ENCODE measurements around the gene GALNT8. TPM values are rescaled to one million over a fixed set of nuclear protein-coding genes. Genes with fewer than 3 reads are reported as not detected.

The GALNT8 gene
- total RNA-seq, 1 experiment from 2014 or later, result not detected

GRCh38 chr12:4681732-4682131, 38.5 kb upstream of the GALNT8 start:
- ChIA-PET POLR2A (no interaction called here), CTCF (no interaction called here), RAD21 (ENCODE audit: low non-redundant PET in 1 of 2, low total read pairs in 2 of 2, uncharacterized antibody in 2 of 2, unreplicated experiment in 2 of 2) (no interaction called here)
- H2AFZ ChIP-seq (ENCODE audit: low read depth, low read length, poor library complexity, severe bottlenecking), result no peak overlapping the region
- no peaks in the 10 kb centered on the region for H3K9me2 ChIP-seq (ENCODE audit: insufficient read depth)
- intact Hi-C loops (cut with micrococcal nuclease), result no loop called here
- no peak overlapping the region for H3K9ac ChIP-seq (ENCODE audit: low read length)
- no TSS peak for BruUV-seq (replicated peaks)
- no peaks in the 10 kb centered on the region for H3K4me1 ChIP-seq (ENCODE audit: control insufficient read depth in 1 of 2, insufficient read depth in 2 of 2, low read length in 2 of 2)
- H3K36me3 ChIP-seq (ENCODE audit: control insufficient read depth in 1 of 2, insufficient read depth in 2 of 2, low read length in 2 of 2), result peaks cover 7 to 14% of the 10 kb centered on the region in 2 experiments; a peak in 3 of 4 replicates
- H3K79me2 ChIP-seq (ENCODE audit: insufficient read depth, low read length), result no peaks in the 10 kb centered on the region
- TF ChIP-seq ZBTB33 (IDR thresholded peaks at IDR 0.05; ENCODE audit: extremely low read depth, insufficient replicate concordance, low read length) (no peak), EZH2phosphoT487 (IDR thresholded peaks at IDR 0.05; ENCODE audit: borderline replicate concordance) (no peak), JUND (IDR thresholded peaks at IDR 0.05) (no peak), ZFX (IDR thresholded peaks at IDR 0.05) (no peak), SP1 (IDR thresholded peaks at IDR 0.05; ENCODE audit: low read depth) (no peak), ELF1 (IDR thresholded peaks at IDR 0.05; ENCODE audit: borderline replicate concordance, low read depth) (no peak), EGR1 (IDR thresholded peaks at IDR 0.05; ENCODE audit: low read depth) (no peak), FOSL1 (IDR thresholded peaks at IDR 0.05; ENCODE audit: low read depth) (no peak), ZNF274 (IDR thresholded peaks at IDR 0.05; ENCODE audit: low read depth, low read length) (no peak)
- DNase-seq (ENCODE audit: low read depth, low spot score) (no peak), ATAC-seq (no peak)
- no peak overlapping the region for H3K4me3 ChIP-seq (replicated peaks in 1 of 2; ENCODE audit: low read depth in 1 of 2, low read length in 2 of 2)
- no peak overlapping the region for H3K4me2 ChIP-seq (ENCODE audit: low read length)
- H3K27me3 ChIP-seq (ENCODE audit: insufficient read depth, low read length), result no peaks in the 10 kb centered on the region
- H3K27ac ChIP-seq (ENCODE audit: low read depth, low read length), result no peak overlapping the region
- H3K9me3 ChIP-seq (ENCODE audit: control insufficient read depth in 1 of 2, insufficient read depth in 1 of 2, low read depth in 1 of 2, low read length in 2 of 2), result no peaks in the 10 kb centered on the region
- no peaks in the 10 kb centered on the region for H4K20me1 ChIP-seq (ENCODE audit: insufficient read depth)

GRCh38 chr12:4685317-4685716, 34.9 kb upstream of the GALNT8 start:
- no peaks in the 10 kb centered on the region for H3K9me3 ChIP-seq (ENCODE audit: control insufficient read depth in 1 of 2, insufficient read depth in 1 of 2, low read depth in 1 of 2, low read length in 2 of 2)
- POLR2A ChIA-PET, result no interaction called here
- no peak for ATAC-seq
- H3K27ac ChIP-seq (ENCODE audit: low read depth, low read length), result no peak overlapping the region
- CTCF ChIA-PET, result interaction anchor here (0.5 kb wide), 1 partner anchor 54 kb away, joined by 4 read pairs; no protein-coding TSS in a partner anchor
- H3K9ac ChIP-seq (ENCODE audit: low read length), result no peak overlapping the region
- no peaks in the 10 kb centered on the region for H4K20me1 ChIP-seq (ENCODE audit: insufficient read depth)
- H3K9me2 ChIP-seq (ENCODE audit: insufficient read depth), result no peaks in the 10 kb centered on the region
- H3K79me2 ChIP-seq (ENCODE audit: insufficient read depth, low read length), result no peaks in the 10 kb centered on the region
- DNase-seq (ENCODE audit: low read depth, low spot score), result no peak
- RAD21 ChIA-PET (ENCODE audit: low non-redundant PET in 1 of 2, low total read pairs in 2 of 2, uncharacterized antibody in 2 of 2, unreplicated experiment in 2 of 2), result no interaction called here
- H3K4me1 ChIP-seq (ENCODE audit: control insufficient read depth in 1 of 2, insufficient read depth in 2 of 2, low read length in 2 of 2), result no peaks in the 10 kb centered on the region
- intact Hi-C loops (cut with micrococcal nuclease), result no loop called here
- H3K27me3 ChIP-seq (ENCODE audit: insufficient read depth, low read length), result no peaks in the 10 kb centered on the region
- no peak overlapping the region for H3K4me2 ChIP-seq (ENCODE audit: low read length)
- TF ChIP-seq RAD21 (IDR thresholded peaks at IDR 0.05; ENCODE audit: low read depth) (no peak), EZH2 (IDR thresholded peaks at IDR 0.05) (no peak), POLR2A (IDR thresholded peaks at IDR 0.05; ENCODE audit: borderline replicate concordance, extremely low read depth, insufficient read depth, insufficient read length) (no peak), MAX (IDR thresholded peaks at IDR 0.05) (no peak), SP1 (IDR thresholded peaks at IDR 0.05; ENCODE audit: low read depth) (no peak), SIN3A (IDR thresholded peaks at IDR 0.05; ENCODE audit: low read depth) (no peak), EGR1 (IDR thresholded peaks at IDR 0.05; ENCODE audit: low read depth) (no peak), REST (IDR thresholded peaks at IDR 0.05; ENCODE audit: low read depth) (no peak), ATF3 (IDR thresholded peaks at IDR 0.05) (no peak)
- no peak overlapping the region for H2AFZ ChIP-seq (ENCODE audit: low read depth, low read length, poor library complexity, severe bottlenecking)
- BruUV-seq (replicated peaks), result no TSS peak
- no peak overlapping the region for H3K4me3 ChIP-seq (replicated peaks in 1 of 2; ENCODE audit: low read depth in 1 of 2, low read length in 2 of 2)
- H3K36me3 ChIP-seq (ENCODE audit: control insufficient read depth in 1 of 2, insufficient read depth in 2 of 2, low read length in 2 of 2), result peaks cover 7 to 14% of the 10 kb centered on the region in 2 experiments; a peak in 3 of 4 replicates

All from HCT116 (cell line).